KMS-11 (cell line): ENCODE results near the gene RPF1.

Experiments
- H2AFZ ChIP-seq: fragments of 200-600 bp; sonication (generic); 2 replicates; pipeline ENCODE4 v1.6.1; 2016; ENCODE audit warnings: antibody characterized with exemption, mixed run types, low read depth
- H3K27ac ChIP-seq: fragments of 200-600 bp; sonication (generic); 2 replicates; pipeline ENCODE4 v1.6.1; 2016; ENCODE audit warnings: mild to moderate bottlenecking, mixed run types
- H3K27me3 ChIP-seq: fragments of 200-600 bp; sonication (generic); 2 replicates; pipeline ENCODE4 v1.6.1; 2017; ENCODE audit warnings: mild to moderate bottlenecking, low read depth, mixed run types, moderate library complexity; ENCODE audit not compliant: insufficient read depth
- H3K36me3 ChIP-seq: fragments of 200-600 bp; sonication (generic); 2 replicates; pipeline ENCODE4 v1.6.1; 2017; ENCODE audit warnings: mild to moderate bottlenecking, mixed run types; ENCODE audit not compliant: insufficient read depth
- H3K4me1 ChIP-seq: fragments of 200-600 bp; sonication (generic); 2 replicates; pipeline ENCODE4 v1.6.1; 2016; ENCODE audit warnings: mild to moderate bottlenecking, low read depth, mixed run types; ENCODE audit not compliant: poor library complexity, severe bottlenecking
- H3K4me2 ChIP-seq: fragments of 200-600 bp; sonication (generic); 2 replicates; pipeline ENCODE4 v1.7.0; 2016; ENCODE audit warnings: mild to moderate bottlenecking, mixed run types
- H3K4me3 ChIP-seq: fragments of 200-600 bp; sonication (generic); IDR thresholded peaks from 2 replicates; pipeline ENCODE4 v1.6.1; 2017; ENCODE audit warnings: low read depth, low read length, mixed read lengths; ENCODE audit not compliant: insufficient read depth
- H3K79me2 ChIP-seq: fragments of 200-600 bp; sonication (generic); 2 replicates; pipeline ENCODE4 v1.6.1; 2016; ENCODE audit warnings: low read depth, mixed run types; ENCODE audit not compliant: insufficient read depth
- H3K9ac ChIP-seq: fragments of 200-600 bp; sonication (generic); 2 replicates; pipeline ENCODE4 v1.6.1; 2016; ENCODE audit warnings: mild to moderate bottlenecking, mixed run types
- H4K20me1 ChIP-seq: fragments of 200-600 bp; sonication (generic); 2 replicates; pipeline ENCODE4 v1.6.1; 2016; ENCODE audit warnings: mild to moderate bottlenecking, mixed run types; ENCODE audit not compliant: insufficient read depth
- TF ChIP-seq, protein P1 (sequence below): fragments of 200-600 bp; sonication (generic); conservative IDR thresholded peaks from 2 replicates; pipeline ENCODE4 v1.6.1; 2017; ENCODE audit warnings: low read depth, mild to moderate bottlenecking, antibody characterized with exemption, low read length, moderate library complexity, mixed read lengths

Gene RPF1

GRCh38 chr1:84509029-84509428 is 30.0 kb downstream of the RPF1 start:
- no peak overlapping the region for H3K4me2 ChIP-seq
- H3K79me2 ChIP-seq = peaks cover 15% of the 10 kb centered on the region
- peaks cover 11% of the 10 kb centered on the region for H3K4me1 ChIP-seq
- no peaks in the 10 kb centered on the region for H3K27me3 ChIP-seq
- H3K27ac ChIP-seq = no peak overlapping the region
- H3K36me3 ChIP-seq = no peaks in the 10 kb centered on the region
- H4K20me1 ChIP-seq = no peaks in the 10 kb centered on the region
- H2AFZ ChIP-seq = no peak overlapping the region
- H3K4me3 ChIP-seq = no peak overlapping the region
- no peak overlapping the region for H3K9ac ChIP-seq
- TF ChIP-seq, protein P1, sequence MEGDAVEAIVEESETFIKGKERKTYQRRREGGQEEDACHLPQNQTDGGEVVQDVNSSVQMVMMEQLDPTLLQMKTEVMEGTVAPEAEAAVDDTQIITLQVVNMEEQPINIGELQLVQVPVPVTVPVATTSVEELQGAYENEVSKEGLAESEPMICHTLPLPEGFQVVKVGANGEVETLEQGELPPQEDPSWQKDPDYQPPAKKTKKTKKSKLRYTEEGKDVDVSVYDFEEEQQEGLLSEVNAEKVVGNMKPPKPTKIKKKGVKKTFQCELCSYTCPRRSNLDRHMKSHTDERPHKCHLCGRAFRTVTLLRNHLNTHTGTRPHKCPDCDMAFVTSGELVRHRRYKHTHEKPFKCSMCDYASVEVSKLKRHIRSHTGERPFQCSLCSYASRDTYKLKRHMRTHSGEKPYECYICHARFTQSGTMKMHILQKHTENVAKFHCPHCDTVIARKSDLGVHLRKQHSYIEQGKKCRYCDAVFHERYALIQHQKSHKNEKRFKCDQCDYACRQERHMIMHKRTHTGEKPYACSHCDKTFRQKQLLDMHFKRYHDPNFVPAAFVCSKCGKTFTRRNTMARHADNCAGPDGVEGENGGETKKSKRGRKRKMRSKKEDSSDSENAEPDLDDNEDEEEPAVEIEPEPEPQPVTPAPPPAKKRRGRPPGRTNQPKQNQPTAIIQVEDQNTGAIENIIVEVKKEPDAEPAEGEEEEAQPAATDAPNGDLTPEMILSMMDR = no peak

GRCh38 chr1:84510165-84510564 is 31.1 kb downstream of the RPF1 start:
- no peak overlapping the region for H3K27ac ChIP-seq
- H3K4me3 ChIP-seq = no peak overlapping the region
- peaks cover 3% of the 10 kb centered on the region for H3K79me2 ChIP-seq
- H3K9ac ChIP-seq = no peak overlapping the region
- H3K4me1 ChIP-seq = peaks cover 5% of the 10 kb centered on the region
- TF ChIP-seq, protein P1 = no peak
- no peaks in the 10 kb centered on the region for H3K27me3 ChIP-seq
- H2AFZ ChIP-seq = no peak overlapping the region
- no peaks in the 10 kb centered on the region for H3K36me3 ChIP-seq
- H3K4me2 ChIP-seq = no peak overlapping the region
- no peaks in the 10 kb centered on the region for H4K20me1 ChIP-seq

- H3K4me1 ChIP-seq = peaks cover 5% of the 10 kb centered on the region
These were observed 31.6 kb downstream of the RPF1 start for GRCh38 chr1:84510668-84511067.

GRCh38 chr1:84524590-84524989 is 45.5 kb downstream of the RPF1 start:
- Histone ChIP-seq H3K4me2 (no peak overlapping the region), H3K79me2 (no peaks in the 10 kb centered on the region), H3K9ac (no peak overlapping the region), H3K27me3 (no peaks in the 10 kb centered on the region), H3K4me1 (no peaks in the 10 kb centered on the region), H3K4me3 (no peak overlapping the region), H4K20me1 (no peaks in the 10 kb centered on the region), H3K36me3 (no peaks in the 10 kb centered on the region), H2AFZ (no peak overlapping the region), H3K27ac (no peak overlapping the region)
- TF ChIP-seq, protein P1 = no peak

More at GRCh38 chr1:84510668-84511067, 31.6 kb downstream of the RPF1 start:
- H3K27me3 ChIP-seq = no peaks in the 10 kb centered on the region
- H3K9ac ChIP-seq = no peak overlapping the region
- no peaks in the 10 kb centered on the region for H4K20me1 ChIP-seq
- TF ChIP-seq, protein P1 = no peak
- H3K4me2 ChIP-seq = no peak overlapping the region
- no peak overlapping the region for H3K27ac ChIP-seq
- no peaks in the 10 kb centered on the region for H3K36me3 ChIP-seq
- no peaks in the 10 kb centered on the region; the same call in 1 of the 2 replicates for H3K79me2 ChIP-seq
- no peak overlapping the region for H2AFZ ChIP-seq
- no peak overlapping the region for H3K4me3 ChIP-seq

- TF ChIP-seq, protein P1 = no peak
- H3K27ac ChIP-seq = no peak overlapping the region
- no peaks in the 10 kb centered on the region for H3K27me3 ChIP-seq
- no peaks in the 10 kb centered on the region for H3K4me1 ChIP-seq
- no peaks in the 10 kb centered on the region for H3K36me3 ChIP-seq
- H4K20me1 ChIP-seq = no peaks in the 10 kb centered on the region
- H2AFZ ChIP-seq = no peak overlapping the region
- no peaks in the 10 kb centered on the region for H3K79me2 ChIP-seq
- no peak overlapping the region for H3K4me3 ChIP-seq
- H3K9ac ChIP-seq = no peak overlapping the region
- no peak overlapping the region for H3K4me2 ChIP-seq
These were observed 46.7 kb downstream of the RPF1 start for GRCh38 chr1:84525779-84526178.
